GM23338 (cell line): ENCODE results near the gene ESR1.

Experiments
- CREB1 ChIP-seq: fragments of 250-450 bp; sonication (Bioruptor Pico); IDR thresholded peaks from 2 replicates; pipeline ENCODE4 v1.5.0; 2020; ENCODE audit warnings: low read depth, mild to moderate bottlenecking, moderate library complexity
- CTCF ChIP-seq, 2 experiments: fragments of 200-600 bp in 1 of 2; sonication (generic) in 1 of 2; conservative IDR thresholded peaks; 2 replicates each; pipeline versions ENCODE4 v1.5.1 to v1.6.1; 2016 to 2017; ENCODE audit warnings: antibody characterized with exemption in 2 of 2, low read depth in 2 of 2, mild to moderate bottlenecking in 2 of 2, moderate library complexity in 1 of 2
- ETS1 ChIP-seq: IDR thresholded peaks from 2 replicates; pipeline ENCODE4 v1.6.1; 2016; ENCODE audit warnings: antibody characterized with exemption
- EZH2 ChIP-seq: fragments of 200-600 bp; sonication (generic); IDR thresholded peaks from one replicate; pipeline ENCODE4 v1.8.0; 2017; ENCODE audit warnings: antibody characterized with exemption, mild to moderate bottlenecking, low read depth; ENCODE audit not compliant: unreplicated experiment
- EZH2phosphoT487 ChIP-seq: fragments of 200-600 bp; sonication (generic); IDR thresholded peaks from one replicate; pipeline ENCODE4 v1.8.1; 2018; ENCODE audit warnings: antibody characterized with exemption; ENCODE audit not compliant: unreplicated experiment
- JUNB ChIP-seq: IDR thresholded peaks from one replicate; pipeline ENCODE4 v1.6.1; 2016; ENCODE audit warnings: antibody characterized with exemption; ENCODE audit not compliant: unreplicated experiment
- NANOG ChIP-seq: IDR thresholded peaks from 2 replicates; pipeline ENCODE4 v1.6.1; 2016; ENCODE audit warnings: antibody characterized with exemption, borderline replicate concordance
- POLR2AphosphoS5 ChIP-seq: IDR thresholded peaks from 2 replicates; pipeline ENCODE4 v1.6.1; 2016; ENCODE audit warnings: antibody characterized with exemption, low read depth
- REST ChIP-seq: IDR thresholded peaks from one replicate; pipeline ENCODE4 v1.6.1; 2018; ENCODE audit warnings: antibody characterized with exemption; ENCODE audit not compliant: unreplicated experiment
- STAT1 ChIP-seq: IDR thresholded peaks from one replicate; pipeline ENCODE4 v1.6.1; 2016; ENCODE audit warnings: antibody characterized with exemption; ENCODE audit not compliant: unreplicated experiment
- ZNF114 ChIP-seq: fragments of 250-450 bp; sonication (Bioruptor Pico); IDR thresholded peaks from 2 replicates; pipeline ENCODE4 v1.5.0; 2020; ENCODE audit warnings: mild to moderate bottlenecking, moderate library complexity
- ZNF331 ChIP-seq: fragments of 250-450 bp; sonication (Bioruptor Pico); IDR thresholded peaks from 2 replicates; pipeline ENCODE4 v1.5.0; 2020; ENCODE audit warnings: low read depth, mild to moderate bottlenecking, moderate library complexity

- TF ChIP-seq POLR2AphosphoS5, result no peak
- TF ChIP-seq REST, result no peak
- no peak for TF ChIP-seq CTCF (conservative IDR thresholded peaks at IDR 0.05; ENCODE audit: low read depth in 2 of 2)
- no peak for TF ChIP-seq EZH2
- no peak for TF ChIP-seq CREB1 (CRISPR knock-in tag)
- TF ChIP-seq JUNB, result no peak
- TF ChIP-seq EZH2phosphoT487, result no peak
- no peak for TF ChIP-seq NANOG
- no peak for TF ChIP-seq ZNF114 (CRISPR knock-in tag)
- no peak for TF ChIP-seq ETS1
- no peak for TF ChIP-seq ZNF331
- TF ChIP-seq STAT1, result no peak
Measured at GRCh38 chr6:151916075-151916474, 108.6 kb downstream of the ESR1 start.
